Neural crest cell (in vitro differentiated cells): ENCODE results near the gene N4BP2. TPM values are rescaled to one million over a fixed set of nuclear protein-coding genes. Genes with fewer than 3 reads are reported as not detected.
"Not testable (repeated sequence)": the region's sequence is repeated elsewhere in the genome, so short reads cannot be mapped to it uniquely, and the experiment has no call there.

Experiments used
- DNase-seq: peaks from one replicate; pipeline ENCODE4 v3.0.0; 2021; ENCODE audit warnings: low read depth, mixed read lengths, low spot score
- H3K27ac Mint-ChIP-seq: one replicate; pipeline ENCODE4 v1.8.0; 2021; ENCODE audit warnings: mild to moderate bottlenecking, mixed read lengths; ENCODE audit not compliant: unreplicated experiment
- H3K27me3 Mint-ChIP-seq: 2 replicates; pipeline ENCODE4 v1.8.0; 2021; ENCODE audit warnings: low read depth, mild to moderate bottlenecking, mixed read lengths
- H3K36me3 Mint-ChIP-seq: 2 replicates; pipeline ENCODE4 v1.8.0; 2021; ENCODE audit warnings: low read depth, mild to moderate bottlenecking, mixed read lengths
- H3K4me1 Mint-ChIP-seq: 2 replicates; pipeline ENCODE4 v1.8.0; 2021; ENCODE audit warnings: mixed read lengths
- H3K4me3 Mint-ChIP-seq: one replicate; pipeline ENCODE4 v1.8.0; 2021; ENCODE audit warnings: mild to moderate bottlenecking, mixed read lengths
- H3K9me3 Mint-ChIP-seq: 2 replicates; pipeline ENCODE4 v1.8.0; 2021; ENCODE audit warnings: mixed read lengths
- total RNA-seq: library from RNA; stranded (reverse); gene quantifications from 2 replicates; pipeline ENCODE4 v1.2.1, GENCODE V29; 2021
- TF ChIP-seq, protein P1 (sequence below): fragments of 200-600 bp; sonication (generic); conservative IDR thresholded peaks from 2 replicates; pipeline ENCODE4 v1.5.0; 2021; ENCODE audit warnings: antibody characterized with exemption, mild to moderate bottlenecking

The N4BP2 gene
- total RNA-seq, 1 donor from 2014 or later: 25.2 TPM

DNA sequence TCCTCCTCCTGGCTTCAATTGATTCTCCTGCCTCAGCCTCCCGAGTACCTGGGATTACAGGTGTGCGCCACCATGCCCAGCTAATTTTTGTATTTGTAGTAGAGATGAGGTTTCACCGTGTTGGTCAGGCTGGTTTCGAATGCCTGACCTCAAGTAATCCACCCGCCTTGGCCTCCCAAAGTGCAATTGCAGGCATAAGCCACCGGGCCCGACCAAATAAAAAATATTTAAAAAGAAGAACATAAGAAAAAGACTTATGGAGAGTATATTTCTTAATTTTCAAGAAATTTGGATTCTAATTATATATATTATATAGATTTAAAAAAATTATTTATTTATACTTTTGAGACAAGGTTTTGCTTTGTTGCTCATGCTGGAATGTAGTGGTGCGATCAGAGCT lies 29.8 kb downstream of the N4BP2 start:
- Mint-ChIP-seq H3K27me3 (no peaks in the 10 kb centered on the region), H3K9me3 (no peaks in the 10 kb centered on the region), H3K27ac (no peak overlapping the region), H3K4me1 (no peaks in the 10 kb centered on the region), H3K4me3 (no peak overlapping the region), H3K36me3 (peaks cover 16% of the 10 kb centered on the region)
- no peak for DNase-seq
- TF ChIP-seq, protein P1, sequence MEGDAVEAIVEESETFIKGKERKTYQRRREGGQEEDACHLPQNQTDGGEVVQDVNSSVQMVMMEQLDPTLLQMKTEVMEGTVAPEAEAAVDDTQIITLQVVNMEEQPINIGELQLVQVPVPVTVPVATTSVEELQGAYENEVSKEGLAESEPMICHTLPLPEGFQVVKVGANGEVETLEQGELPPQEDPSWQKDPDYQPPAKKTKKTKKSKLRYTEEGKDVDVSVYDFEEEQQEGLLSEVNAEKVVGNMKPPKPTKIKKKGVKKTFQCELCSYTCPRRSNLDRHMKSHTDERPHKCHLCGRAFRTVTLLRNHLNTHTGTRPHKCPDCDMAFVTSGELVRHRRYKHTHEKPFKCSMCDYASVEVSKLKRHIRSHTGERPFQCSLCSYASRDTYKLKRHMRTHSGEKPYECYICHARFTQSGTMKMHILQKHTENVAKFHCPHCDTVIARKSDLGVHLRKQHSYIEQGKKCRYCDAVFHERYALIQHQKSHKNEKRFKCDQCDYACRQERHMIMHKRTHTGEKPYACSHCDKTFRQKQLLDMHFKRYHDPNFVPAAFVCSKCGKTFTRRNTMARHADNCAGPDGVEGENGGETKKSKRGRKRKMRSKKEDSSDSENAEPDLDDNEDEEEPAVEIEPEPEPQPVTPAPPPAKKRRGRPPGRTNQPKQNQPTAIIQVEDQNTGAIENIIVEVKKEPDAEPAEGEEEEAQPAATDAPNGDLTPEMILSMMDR: no peak

DNA sequence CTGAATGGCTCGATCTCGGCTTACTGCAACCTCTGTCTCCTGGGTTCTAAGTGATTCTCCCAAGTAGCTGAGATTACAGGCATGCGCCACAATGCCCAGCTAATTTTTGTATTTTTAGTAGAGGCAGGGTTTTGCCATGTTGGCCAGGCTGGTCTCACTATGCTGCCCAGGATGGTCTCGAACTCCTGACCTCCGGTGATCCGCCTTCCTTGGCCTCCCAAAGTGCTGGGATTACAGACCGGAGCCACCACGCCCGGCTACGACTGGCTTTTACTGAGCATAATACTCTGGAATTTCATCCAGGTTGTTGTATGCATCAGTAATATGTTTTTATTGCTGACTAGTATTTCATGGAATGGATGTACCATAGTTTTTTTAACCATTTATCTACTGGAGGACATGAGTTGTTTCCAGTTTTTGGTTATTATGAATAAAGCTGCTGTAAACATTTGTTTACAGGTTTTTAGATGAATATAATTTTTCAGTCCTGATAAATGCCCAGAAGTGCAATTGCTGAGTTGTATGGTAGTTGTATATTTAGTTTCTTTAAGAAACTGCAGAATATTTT lies 31.2 kb downstream of the N4BP2 start:
- Mint-ChIP-seq H3K9me3 (no peaks in the 10 kb centered on the region), H3K27ac (no peak overlapping the region), H3K27me3 (no peaks in the 10 kb centered on the region)

DNA sequence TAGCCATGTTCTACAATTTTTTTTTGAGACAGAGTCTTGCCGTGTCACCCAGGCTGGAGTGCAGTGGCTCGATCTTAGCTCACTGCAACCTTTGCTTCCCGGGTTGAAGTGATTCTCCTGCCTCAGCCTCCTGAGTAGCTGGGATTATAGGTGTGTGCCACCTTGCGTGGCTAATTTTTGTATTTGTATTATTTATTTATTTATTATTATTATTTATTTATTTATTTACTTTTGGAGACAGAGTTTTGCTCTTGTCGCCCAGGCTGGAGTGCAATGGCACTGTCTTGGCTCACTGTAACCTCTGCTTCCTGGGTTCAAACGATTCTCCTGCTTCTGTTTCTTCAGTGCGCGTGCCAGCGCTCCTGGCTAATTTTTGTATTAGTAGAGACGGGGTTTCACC lies 36.8 kb downstream of the N4BP2 start:
- H3K4me1 Mint-ChIP-seq, H3K27ac Mint-ChIP-seq: not testable (repeated sequence)

More for the DNA sequence above, 31.2 kb downstream of the N4BP2 start:
- H3K36me3 Mint-ChIP-seq: peaks cover 16% of the 10 kb centered on the region
- TF ChIP-seq, protein P1: no peak
- no peaks in the 10 kb centered on the region for H3K4me1 Mint-ChIP-seq
- DNase-seq: no peak
- no peak overlapping the region for H3K4me3 Mint-ChIP-seq

DNA sequence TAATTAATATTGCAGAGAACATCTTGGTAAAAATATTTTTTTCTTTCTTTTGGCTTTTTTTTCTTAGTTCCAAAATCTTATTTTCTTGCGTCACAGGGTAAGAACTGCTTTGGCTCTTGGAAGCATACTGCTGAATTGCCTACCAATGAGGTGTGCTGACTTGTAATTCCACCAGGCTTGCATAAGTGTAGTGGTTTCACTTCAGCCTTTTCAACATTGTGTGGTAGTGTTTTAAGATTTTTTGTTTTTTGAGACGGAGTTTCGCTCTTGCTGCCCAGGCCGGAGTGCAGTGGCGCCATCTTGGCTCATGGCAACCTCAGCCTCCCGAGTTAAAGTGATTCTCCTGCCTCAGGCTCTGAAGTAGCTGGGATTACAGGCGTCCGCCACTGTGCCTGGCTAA lies 42.4 kb downstream of the N4BP2 start:
- TF ChIP-seq, protein P1: no peak
- Mint-ChIP-seq H3K36me3 (peaks cover 14% of the 10 kb centered on the region), H3K9me3 (peaks cover 3% of the 10 kb centered on the region), H3K27ac (no peak overlapping the region), H3K27me3 (no peaks in the 10 kb centered on the region), H3K4me1 (no peaks in the 10 kb centered on the region), H3K4me3 (no peak overlapping the region)
- DNase-seq: no peak

More for the DNA sequence above, 36.8 kb downstream of the N4BP2 start:
- peaks cover 14% of the 10 kb centered on the region for H3K36me3 Mint-ChIP-seq
- not testable (repeated sequence) for H3K27me3 Mint-ChIP-seq, H3K4me3 Mint-ChIP-seq, H3K9me3 Mint-ChIP-seq, DNase-seq

DNA sequence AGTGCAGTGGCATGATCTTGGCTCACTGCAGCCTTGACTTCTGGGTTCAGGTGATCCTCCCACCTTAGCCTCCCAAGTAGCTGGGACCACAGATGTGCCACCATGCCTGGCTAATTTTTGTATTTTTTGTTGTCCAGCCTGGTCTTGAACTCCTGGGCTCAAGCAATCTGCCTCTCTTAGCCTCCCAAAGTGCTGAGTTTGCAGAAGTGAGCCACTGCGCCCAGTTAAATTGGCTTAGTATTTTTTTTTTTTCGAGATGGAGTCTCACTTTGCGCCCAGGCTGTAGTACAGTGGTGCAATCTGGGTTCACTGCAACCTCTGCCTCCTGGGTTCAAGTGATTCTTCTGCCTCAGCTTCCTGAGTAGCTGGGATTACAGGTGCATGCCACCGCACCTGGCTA lies 50.5 kb downstream of the N4BP2 start:
- H3K9me3 Mint-ChIP-seq, H3K27ac Mint-ChIP-seq, H3K4me3 Mint-ChIP-seq, DNase-seq, H3K4me1 Mint-ChIP-seq, H3K27me3 Mint-ChIP-seq: not testable (repeated sequence)
- peaks cover 34% of the 10 kb centered on the region for H3K36me3 Mint-ChIP-seq

DNA sequence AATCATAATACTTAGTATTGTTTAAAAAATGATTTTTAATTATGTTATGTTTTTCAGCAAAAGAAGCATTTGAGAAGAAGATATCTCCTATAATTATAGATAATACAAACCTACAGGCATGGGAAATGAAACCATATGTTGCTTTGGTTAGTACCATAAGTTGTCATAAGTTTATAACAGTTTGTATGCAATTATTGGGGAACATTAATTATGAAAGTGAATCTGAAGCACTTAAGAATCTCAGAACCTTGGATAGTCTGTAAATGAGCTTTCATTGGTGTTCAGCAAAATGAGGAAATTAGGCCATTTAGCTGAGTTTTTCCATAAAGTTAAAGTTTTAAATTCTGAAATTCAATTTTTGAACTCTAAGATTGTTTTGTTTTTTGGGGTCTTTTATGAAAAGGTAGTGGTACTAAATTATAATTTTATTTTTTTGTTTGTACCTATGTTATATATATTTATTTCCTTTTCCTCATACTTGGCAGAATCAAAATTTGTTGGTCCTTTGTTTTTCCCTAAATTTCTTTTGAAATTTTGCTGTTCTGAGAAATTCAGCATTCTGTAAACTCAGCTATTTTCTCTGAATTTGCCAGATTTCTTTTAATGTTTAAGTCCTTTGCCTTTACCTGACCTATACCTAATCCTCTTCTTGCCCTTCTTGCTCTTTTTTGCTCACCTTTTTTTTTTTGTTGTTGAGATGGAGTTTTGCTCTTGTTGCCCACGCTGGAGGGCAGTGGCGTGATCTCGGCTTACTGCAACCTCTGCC lies 55.6 kb downstream of the N4BP2 start:
- TF ChIP-seq, protein P1: no peak
- H3K9me3 Mint-ChIP-seq: no peaks in the 10 kb centered on the region
- no peaks in the 10 kb centered on the region for H3K27me3 Mint-ChIP-seq
- no peaks in the 10 kb centered on the region for H3K4me1 Mint-ChIP-seq
- DNase-seq: no peak
- H3K27ac Mint-ChIP-seq: no peak overlapping the region
- peaks cover 17% of the 10 kb centered on the region for H3K36me3 Mint-ChIP-seq
- H3K4me3 Mint-ChIP-seq: no peak overlapping the region
